GM21825 (cell line): ENCODE data around the gene RTN4R.
"Not testable (repeated sequence)": the region's sequence is repeated elsewhere in the genome, so short reads cannot be mapped to it uniquely, and the experiment has no call there.

ENCODE experiments used
- ATAC-seq: cut with Tn5 transposase; IDR thresholded peaks from one replicate; pipeline ENCODE4 v1.9.1; 2021; ENCODE audit warnings: mild to moderate bottlenecking, moderate library complexity; ENCODE audit not compliant: unreplicated experiment

RTN4R gene

GRCh38 chr22:20305894-20306645, 38.0 kb upstream of the RTN4R start:
- no peak for ATAC-seq

DNA sequence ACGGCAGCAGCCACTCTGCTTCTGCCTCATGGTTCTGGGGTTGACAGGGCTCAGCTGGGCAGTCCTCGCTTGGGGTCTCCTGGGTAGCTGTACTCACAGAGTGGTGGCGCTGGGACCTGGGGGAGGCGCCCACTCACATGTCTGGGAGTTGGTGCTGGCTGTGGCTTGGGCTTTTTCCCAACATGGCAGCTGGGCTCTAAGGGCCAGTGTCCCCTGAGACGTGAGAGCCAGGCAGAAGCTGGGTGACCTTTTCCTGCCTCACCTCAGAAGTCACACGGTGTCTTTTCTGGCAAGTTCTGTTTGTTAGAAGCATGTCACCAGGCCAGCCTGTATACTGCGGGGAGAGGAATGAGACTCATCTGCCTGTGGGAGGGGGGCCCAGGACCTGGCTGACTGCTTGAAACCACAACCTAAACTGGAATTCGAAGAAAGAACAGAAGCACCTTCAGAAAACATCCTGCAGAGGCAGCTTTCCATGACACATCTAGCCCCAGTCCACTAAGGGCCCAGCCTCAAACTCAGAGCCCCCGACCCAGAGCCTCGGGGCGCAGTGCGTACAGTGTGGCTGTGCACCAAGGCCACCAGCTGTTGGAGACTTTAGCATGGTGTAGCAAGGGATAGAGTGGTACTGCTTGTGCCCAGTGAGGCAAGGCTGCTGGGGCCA, 37.2 kb upstream of the RTN4R start:
- ATAC-seq, result not testable (repeated sequence)

GRCh38 chr22:20304646-20305045, 36.5 kb upstream of the RTN4R start:
- no peak for ATAC-seq

DNA sequence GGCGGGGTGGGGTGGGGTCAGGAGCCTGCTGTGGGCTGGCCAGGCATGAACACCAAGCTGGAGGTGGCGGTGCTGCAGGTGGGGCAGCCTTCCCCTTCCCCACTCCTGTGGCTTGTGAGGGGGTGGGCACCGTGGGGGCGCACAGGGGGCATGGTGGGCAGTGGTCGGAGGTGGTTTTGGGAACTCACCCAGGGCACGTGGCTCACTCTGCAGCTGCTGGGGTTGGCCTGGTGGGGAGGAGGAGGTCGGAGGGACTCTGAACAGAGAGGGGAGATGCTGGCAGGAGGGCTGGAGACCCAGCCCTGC, 35.1 kb upstream of the RTN4R start:
- not testable (repeated sequence) for ATAC-seq

GRCh38 chr22:20302438-20303228, 34.5 kb upstream of the RTN4R start:
- no peak for ATAC-seq

DNA sequence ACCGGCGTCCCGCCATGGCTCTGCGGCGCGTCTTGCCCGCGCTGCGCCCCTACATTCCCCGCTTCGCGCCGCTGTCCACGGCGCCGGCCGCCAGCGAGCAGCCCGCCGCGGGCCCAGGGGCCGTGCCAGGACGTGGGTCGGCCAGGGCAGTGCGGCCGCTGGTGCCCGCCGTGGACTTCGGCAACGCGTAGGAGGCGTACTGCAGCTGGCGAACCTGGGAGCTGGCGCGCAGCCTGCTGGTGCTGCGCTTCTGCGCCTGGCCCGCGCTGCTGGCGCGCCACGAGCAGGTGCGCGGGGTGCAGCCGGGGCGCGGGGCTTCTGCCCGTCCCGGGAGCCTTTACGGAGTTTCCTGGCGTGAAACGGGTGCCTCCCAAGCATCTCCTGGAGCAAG, 31.6 kb upstream of the RTN4R start:
- ATAC-seq, result no peak

DNA sequence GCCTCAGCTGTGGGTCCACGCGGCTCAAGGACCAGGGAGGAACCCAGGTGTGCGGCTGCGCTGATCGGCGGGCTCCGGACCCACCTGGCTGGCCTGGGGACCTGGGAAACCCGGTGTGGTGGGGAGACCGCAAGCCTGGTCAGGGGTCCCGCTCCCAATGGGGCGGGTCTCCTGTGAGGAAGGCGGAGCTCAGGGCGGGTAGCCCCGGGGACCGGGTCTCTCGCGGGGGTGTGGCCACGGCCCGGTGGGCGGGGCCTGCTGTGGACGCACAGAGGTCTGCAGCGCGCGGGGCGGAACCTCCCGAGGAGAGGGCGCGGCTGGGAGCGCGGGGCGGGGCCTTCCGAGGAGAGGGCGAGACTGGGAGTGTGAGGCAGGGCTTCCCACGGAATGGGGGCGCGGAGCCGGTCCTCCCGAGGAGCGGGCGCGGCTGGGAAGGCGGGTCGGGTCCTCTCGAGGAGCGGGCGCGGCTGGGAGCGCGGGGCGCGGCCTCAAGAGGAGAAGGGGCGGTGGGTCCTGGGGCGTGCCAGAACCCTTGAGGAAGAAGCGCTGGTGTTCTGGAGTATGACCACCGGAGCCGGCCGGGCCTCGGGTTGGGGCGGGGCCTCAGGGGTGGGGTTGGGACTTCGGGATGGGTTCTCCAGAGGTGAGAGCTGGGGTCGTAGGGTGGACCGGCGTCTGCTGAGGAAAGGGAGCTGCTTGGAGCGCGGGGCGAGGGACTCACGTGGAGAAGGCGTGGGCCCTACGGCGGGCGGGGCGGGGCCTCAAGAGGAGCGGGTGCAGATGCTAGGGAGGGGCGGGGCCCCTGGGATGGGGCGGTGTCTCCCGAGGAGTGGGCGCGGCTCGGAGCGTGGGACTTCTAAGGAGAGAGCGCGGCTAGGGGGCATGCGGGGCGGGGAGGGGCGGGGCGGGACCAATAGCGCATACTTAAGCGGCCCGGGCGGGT, 31.0 kb upstream of the RTN4R start:
- ATAC-seq, result peak; percentile 54

- ATAC-seq, result no peak
Observed at GRCh38 chr22:20298110-20298802, 30.1 kb upstream of the RTN4R start.

DNA sequence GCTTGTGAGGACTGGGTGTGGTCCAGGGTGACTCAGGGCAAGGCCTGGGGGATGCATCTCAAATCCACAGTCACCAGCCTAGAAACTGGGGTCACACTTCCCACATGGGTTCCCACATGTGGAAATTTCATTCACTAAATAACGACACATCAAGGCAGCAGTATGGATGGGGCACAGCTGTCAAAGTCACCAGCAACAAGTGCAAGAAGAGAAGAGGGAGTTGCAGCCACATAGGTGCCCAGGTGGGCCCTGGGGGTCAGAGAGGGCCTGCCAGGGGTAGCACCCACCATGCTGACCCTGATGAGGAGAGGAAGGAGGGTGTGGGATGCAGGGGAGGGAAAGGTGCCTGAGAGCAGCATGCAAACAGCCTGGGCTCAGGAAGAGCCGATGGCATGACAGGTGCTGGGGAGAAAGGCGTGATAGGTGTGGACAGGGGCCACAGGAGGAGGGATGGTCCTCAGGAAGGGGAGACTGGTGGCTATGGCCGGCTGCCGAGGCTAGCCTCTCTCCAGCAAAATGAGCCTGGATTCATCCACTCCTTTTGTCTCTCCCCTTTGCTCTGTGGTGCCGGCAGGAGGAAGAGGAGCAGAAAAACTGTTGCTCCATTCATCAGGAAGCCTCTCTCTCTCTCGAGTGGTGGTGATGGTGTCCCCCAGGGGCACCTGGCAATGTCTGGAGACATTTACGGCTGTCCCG, 29.4 kb upstream of the RTN4R start:
- ATAC-seq, result no peak

DNA sequence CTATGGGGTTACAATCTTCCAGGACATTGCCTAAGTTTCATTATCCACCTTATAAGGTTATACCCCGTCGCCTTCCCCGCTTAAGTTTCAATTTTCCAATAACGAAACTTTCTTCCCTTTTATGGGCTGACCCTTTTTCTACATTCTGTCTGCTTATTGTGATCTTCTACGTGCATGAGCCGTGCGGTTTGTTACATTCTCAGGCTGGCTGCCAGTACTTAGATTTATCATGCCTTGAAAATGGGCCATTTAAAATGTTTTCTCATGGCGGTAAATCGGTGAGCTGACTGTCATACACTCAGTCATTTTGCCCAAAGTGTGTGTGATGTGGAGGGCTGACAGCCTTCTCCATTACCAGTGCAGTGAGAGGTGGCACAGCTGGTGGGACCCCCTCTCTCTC, 28.5 kb upstream of the RTN4R start:
- no peak for ATAC-seq

DNA sequence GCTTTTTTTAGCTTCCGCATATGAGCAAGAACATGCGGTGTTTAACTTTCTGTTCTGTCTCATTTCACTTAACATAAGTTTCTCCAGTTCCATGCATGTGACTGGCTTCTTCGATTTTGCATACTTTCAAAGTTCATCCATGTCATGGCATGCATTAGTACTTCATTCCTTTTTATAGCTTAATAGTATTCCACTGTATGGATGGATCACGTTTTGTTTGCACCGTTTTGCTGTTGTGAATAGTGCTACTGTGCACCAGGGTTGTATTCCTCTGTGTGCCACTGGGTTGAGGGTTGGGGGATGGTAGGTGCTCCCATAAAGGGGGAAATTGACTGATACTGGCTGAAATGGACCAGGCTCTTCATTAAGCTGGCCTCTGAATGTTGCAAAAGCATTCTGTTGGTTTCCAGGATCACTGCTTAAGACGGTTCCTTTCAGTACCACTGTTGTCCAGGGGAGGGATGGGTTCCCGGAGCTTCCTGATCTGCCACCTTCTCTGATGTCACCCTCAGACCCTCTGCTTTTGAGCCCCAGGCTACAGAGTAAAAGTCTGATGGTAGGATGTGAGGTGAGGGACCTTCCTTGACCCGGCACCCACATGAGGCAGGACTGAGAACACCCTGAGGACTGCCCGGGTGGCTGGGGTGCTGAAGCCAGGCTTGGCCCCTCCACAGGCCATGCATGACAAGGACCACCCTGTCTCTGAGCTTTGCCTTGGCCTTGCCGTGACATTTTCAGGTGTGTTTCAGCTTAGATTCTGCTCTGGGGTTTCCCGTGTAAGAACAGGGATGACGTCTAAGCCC, 27.3 kb upstream of the RTN4R start:
- ATAC-seq, result no peak

- no peak for ATAC-seq
Observed at GRCh38 chr22:20292673-20293232, 24.6 kb upstream of the RTN4R start.

DNA sequence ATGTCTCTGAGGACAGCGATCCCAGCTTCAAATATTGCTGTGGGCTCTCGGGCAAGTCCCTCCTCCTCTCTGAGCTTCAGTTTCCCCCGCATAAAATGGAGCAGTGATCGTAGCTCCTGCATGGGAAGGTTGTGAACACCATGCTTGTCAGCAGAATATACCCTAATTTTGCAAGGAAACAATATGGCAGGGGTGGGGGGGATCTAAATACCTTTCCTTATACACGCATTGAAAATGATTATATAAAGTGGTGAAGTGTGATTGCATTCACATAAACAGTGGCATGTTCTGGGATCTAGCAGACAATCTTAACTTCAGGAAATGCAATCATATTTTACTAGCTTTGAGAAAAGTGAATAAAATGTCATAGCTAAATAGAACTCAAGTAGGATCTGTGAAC, 24.0 kb upstream of the RTN4R start:
- ATAC-seq, result no peak

- no peak for ATAC-seq
Observed at GRCh38 chr22:20291604-20292063, 23.5 kb upstream of the RTN4R start.

GRCh38 chr22:20291249-20291586, 23.1 kb upstream of the RTN4R start:
- ATAC-seq, result no peak

DNA sequence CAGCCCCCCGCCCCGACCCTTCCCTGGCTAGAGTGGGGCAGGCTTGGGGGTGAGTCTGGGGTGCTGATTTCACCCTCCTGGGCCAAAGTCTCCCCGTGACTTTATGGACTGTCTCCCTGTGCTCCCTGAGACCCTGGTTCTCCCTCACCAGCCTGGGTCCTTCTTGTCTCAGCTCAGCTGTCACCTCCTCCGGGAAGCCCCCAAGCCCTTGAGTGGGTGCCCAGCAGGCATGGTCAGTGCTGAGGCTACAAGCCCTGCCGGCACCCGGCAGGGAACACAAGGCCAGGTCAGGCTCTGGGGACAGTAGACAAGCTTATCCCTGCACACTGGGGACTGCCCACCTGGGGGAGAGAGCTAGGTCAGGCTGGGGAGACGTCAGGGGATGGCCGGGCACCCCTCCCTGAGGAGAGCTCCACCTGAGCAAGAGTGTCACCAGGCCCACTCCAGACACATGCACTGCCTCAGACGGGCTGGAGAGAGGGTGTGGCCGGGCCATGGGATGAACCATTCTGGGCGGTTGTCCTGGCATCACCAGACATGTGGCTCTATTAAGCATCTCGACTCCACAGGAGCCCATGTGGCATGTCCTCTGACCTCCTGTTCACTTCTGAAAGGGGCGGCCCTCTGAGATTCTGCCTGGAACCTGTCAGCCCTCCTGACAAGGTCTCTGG, 22.6 kb upstream of the RTN4R start:
- ATAC-seq, result no peak

DNA sequence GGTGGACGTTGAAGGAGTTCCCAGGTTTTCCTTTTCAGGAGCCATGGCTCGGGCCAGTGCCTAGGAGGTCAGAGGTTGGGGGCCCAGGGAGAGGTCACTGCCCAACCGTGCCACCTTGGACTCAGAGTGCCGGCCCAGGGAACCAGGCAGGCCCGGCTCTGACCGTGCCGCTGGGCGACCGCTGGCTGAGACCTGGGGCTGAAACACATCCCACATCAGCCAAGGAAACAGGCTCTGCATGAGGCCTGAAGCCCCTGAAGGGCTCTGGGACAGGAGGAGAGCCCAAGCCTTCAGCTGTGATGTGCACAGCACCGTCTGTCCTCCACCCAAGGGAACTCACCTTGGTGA, 21.9 kb upstream of the RTN4R start:
- ATAC-seq, result no peak
